ENCODE results near the gene PPP1R2. TPM values are rescaled to one million over a fixed set of nuclear protein-coding genes. Genes with fewer than 3 reads are reported as not detected.
A peak's percentile ranks its signal among the peaks of the same experiment; 100 is the strongest.

Gene PPP1R2
- total and polyA plus RNA-seq, 2 of the 13 experiments (the other 11 are each of a cell fraction or from before 2014, with no cell fraction given): 36.5 to 86.5 TPM

DNA sequence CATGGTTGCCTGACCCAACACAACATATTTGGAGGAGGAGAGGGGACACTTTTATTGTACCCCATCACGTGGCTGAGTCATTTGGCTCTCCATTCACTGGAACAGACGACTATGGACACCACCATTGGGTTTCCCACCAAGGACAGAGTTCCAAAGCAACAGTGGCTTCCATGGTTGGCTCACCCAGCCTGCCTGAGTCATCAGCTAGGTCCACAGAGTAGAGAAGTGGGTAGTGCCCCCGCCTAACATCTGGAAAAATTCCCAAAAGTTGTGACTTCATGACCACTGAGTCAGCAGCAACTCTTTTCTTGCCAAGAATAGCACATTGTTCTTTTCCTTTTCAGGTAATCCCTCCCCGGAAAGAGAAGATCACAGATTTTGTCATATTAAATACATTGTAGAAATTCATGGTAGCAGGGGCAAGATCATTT is 3.0 kb upstream of the PPP1R2 start (continued):
- no peak for TF ChIP-seq ZNF766 (CRISPR knock-in tag; IDR thresholded peaks at IDR 0.05; ENCODE audit: borderline replicate concordance)

DNA sequence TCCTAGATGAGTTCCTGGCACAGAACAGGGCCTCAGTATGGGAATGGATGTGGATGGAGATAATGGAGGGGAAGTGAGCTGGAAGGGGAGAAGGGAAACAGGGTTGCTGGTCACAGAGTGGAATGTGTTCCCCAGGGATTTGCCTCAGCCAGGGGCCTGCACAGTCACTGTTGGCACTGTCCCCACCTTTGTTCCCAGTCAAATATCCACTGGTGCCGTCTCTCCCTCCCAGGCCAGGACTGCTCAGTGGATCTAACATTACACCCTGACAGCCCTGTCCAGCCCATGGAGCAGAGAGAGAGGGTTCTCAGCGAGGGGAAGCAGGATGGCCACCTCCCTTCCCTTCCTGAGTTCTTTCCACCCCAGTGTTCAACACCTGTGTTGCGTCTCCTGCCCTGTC is 1.5 kb upstream of the PPP1R2 start:
- peak overlapping the region; percentile 78 to 91 (median 87); a peak in 4 of 6 replicates for H3K4me3 ChIP-seq (replicated peaks in 1 of 3; ENCODE audit: insufficient read depth in 1 of 3, low read depth in 2 of 3, low read length in 3 of 3)
- peak overlapping the region; percentile 90; the same call in 1 of the 2 replicates for H3K9ac ChIP-seq (ENCODE audit: insufficient read depth, low read depth, low read length)
- H3K79me2 ChIP-seq (ENCODE audit: insufficient read depth, low read length): peaks cover 29% of the 10 kb centered on the region
- no TSS peak for BruUV-seq (replicated peaks)
- in situ Hi-C loops (cut with HindIII; ENCODE audit: extremely low pct_ligation_motif_present, low pct_unique_long_range_greater_than_20kb): no loop called here
- TF ChIP-seq ZNF788 (CRISPR knock-in tag; IDR thresholded peaks at IDR 0.05; ENCODE audit: borderline replicate concordance) (0 out of 2 replicates have a peak, but pooled peaks have one; percentile 51), TBX2 (CRISPR knock-in tag; IDR thresholded peaks at IDR 0.05; ENCODE audit: borderline replicate concordance) (peak; percentile 34; the same call in 1 of the 2 replicates), TCF12 (IDR thresholded peaks at IDR 0.05) (no peak), TCF12 (CRISPR knock-in tag; IDR thresholded peaks at IDR 0.05) (no peak), SP4 (CRISPR knock-in tag; IDR thresholded peaks at IDR 0.05) (0 out of 2 replicates have a peak, but pooled peaks have one; percentile 27), NRL (CRISPR knock-in tag; IDR thresholded peaks at IDR 0.05; ENCODE audit: borderline replicate concordance) (no peak)
- TF ChIP-seq, protein P1, sequence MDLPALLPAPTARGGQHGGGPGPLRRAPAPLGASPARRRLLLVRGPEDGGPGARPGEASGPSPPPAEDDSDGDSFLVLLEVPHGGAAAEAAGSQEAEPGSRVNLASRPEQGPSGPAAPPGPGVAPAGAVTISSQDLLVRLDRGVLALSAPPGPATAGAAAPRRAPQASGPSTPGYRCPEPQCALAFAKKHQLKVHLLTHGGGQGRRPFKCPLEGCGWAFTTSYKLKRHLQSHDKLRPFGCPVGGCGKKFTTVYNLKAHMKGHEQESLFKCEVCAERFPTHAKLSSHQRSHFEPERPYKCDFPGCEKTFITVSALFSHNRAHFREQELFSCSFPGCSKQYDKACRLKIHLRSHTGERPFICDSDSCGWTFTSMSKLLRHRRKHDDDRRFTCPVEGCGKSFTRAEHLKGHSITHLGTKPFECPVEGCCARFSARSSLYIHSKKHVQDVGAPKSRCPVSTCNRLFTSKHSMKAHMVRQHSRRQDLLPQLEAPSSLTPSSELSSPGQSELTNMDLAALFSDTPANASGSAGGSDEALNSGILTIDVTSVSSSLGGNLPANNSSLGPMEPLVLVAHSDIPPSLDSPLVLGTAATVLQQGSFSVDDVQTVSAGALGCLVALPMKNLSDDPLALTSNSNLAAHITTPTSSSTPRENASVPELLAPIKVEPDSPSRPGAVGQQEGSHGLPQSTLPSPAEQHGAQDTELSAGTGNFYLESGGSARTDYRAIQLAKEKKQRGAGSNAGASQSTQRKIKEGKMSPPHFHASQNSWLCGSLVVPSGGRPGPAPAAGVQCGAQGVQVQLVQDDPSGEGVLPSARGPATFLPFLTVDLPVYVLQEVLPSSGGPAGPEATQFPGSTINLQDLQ (CRISPR knock-in tag; IDR thresholded peaks at IDR 0.05): 0 out of 2 replicates have a peak, but pooled peaks have one; percentile 28
- TF ChIP-seq, protein P2, sequence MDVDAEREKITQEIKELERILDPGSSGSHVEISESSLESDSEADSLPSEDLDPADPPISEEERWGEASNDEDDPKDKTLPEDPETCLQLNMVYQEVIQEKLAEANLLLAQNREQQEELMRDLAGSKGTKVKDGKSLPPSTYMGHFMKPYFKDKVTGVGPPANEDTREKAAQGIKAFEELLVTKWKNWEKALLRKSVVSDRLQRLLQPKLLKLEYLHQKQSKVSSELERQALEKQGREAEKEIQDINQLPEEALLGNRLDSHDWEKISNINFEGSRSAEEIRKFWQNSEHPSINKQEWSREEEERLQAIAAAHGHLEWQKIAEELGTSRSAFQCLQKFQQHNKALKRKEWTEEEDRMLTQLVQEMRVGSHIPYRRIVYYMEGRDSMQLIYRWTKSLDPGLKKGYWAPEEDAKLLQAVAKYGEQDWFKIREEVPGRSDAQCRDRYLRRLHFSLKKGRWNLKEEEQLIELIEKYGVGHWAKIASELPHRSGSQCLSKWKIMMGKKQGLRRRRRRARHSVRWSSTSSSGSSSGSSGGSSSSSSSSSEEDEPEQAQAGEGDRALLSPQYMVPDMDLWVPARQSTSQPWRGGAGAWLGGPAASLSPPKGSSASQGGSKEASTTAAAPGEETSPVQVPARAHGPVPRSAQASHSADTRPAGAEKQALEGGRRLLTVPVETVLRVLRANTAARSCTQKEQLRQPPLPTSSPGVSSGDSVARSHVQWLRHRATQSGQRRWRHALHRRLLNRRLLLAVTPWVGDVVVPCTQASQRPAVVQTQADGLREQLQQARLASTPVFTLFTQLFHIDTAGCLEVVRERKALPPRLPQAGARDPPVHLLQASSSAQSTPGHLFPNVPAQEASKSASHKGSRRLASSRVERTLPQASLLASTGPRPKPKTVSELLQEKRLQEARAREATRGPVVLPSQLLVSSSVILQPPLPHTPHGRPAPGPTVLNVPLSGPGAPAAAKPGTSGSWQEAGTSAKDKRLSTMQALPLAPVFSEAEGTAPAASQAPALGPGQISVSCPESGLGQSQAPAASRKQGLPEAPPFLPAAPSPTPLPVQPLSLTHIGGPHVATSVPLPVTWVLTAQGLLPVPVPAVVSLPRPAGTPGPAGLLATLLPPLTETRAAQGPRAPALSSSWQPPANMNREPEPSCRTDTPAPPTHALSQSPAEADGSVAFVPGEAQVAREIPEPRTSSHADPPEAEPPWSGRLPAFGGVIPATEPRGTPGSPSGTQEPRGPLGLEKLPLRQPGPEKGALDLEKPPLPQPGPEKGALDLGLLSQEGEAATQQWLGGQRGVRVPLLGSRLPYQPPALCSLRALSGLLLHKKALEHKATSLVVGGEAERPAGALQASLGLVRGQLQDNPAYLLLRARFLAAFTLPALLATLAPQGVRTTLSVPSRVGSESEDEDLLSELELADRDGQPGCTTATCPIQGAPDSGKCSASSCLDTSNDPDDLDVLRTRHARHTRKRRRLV (CRISPR knock-in tag; IDR thresholded peaks at IDR 0.05): peak; percentile 35; the same call in 1 of the 2 replicates
- H3K36me3 ChIP-seq (replicated peaks in 1 of 2; ENCODE audit: control insufficient read depth in 1 of 2, insufficient read depth in 2 of 2, low read length in 2 of 2): no peaks in the 10 kb centered on the region
- H3K27me3 ChIP-seq (ENCODE audit: control insufficient read depth in 1 of 2, insufficient read depth in 2 of 2, low read length in 2 of 2): no peaks in the 10 kb centered on the region; a peak in 1 of 5 replicates
- WGBS (ENCODE audit: low lambda C conversion rate): 33% methylated on average over 3 of the region's 3 CpGs
- intact Hi-C loops (cut with micrococcal nuclease; ENCODE audit: unreplicated experiment): loop anchor here (5.0 to 10.0 kb wide), 2 partner anchors 272 to 1420 kb away; partner anchors contain the start of gene XXYLT1
- ChIA-PET CTCF (ENCODE audit: low intra/inter-chr PET ratio, low total read pairs) (no interaction called here), POLR2A (no interaction called here)
- DNase-seq (ENCODE audit: low spot score) (no peak), FAIRE-seq (no peak), ATAC-seq (peak; percentile 16)
- H4K20me1 ChIP-seq (ENCODE audit: insufficient read depth, low read length): peaks cover 23% of the 10 kb centered on the region
- H3K4me1 ChIP-seq (ENCODE audit: insufficient read depth, low read length): peaks cover 78% of the 10 kb centered on the region
- peak overlapping the region; percentile 84 for H3K4me2 ChIP-seq (ENCODE audit: low read depth, low read length)
- H3K9me3 ChIP-seq (ENCODE audit: low read length): no peaks in the 10 kb centered on the region
- H3K27ac ChIP-seq (ENCODE audit: extremely low read length, insufficient read depth, low read length): no peak overlapping the region
- H2AFZ ChIP-seq (ENCODE audit: low read length): no peak overlapping the region
